ENCODE measurements around the gene IRGQ. TPM values are rescaled to one million over a fixed set of nuclear protein-coding genes. Genes with fewer than 3 reads are reported as not detected.
"Not testable (repeated sequence)": the region's sequence is repeated elsewhere in the genome, so short reads cannot be mapped to it uniquely, and the experiment has no call there.

Gene IRGQ
- polyA plus RNA-seq, 3 donors = 1.8 to 49.6 (median 2.9) TPM

DNA sequence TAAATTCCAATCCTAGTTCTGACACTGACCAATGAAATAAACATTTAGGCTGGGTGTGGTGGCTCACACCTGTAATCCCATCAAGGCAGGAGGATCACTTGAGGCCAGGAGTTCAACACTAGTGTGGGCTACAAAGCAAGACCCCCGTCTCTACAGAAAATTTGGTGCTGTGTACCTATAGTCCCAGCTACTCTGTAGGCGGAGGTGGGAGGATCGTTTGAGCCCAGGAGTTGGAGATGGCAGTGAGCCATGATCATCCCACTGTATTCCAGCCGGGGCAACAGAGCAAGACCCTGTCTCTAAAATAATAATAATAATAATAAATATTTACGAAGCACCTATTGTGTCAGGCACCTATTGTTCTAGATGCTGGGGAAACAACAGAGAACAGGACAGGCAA lies 6.7 kb downstream of the IRGQ start:
- Histone ChIP-seq H3K27ac (ENCODE audit: low read depth in 1 of 2, low read length in 2 of 2) (no peak overlapping the region), H2AFZ (ENCODE audit: insufficient read depth, low read depth, low read length, poor library complexity, severe bottlenecking) (no peak overlapping the region), H3K36me3 (replicated peaks in 1 of 2; ENCODE audit: control insufficient read depth in 1 of 2, insufficient read depth in 2 of 2, low read length in 2 of 2) (peaks cover 20 to 37% of the 10 kb centered on the region in 2 donors), H3K4me2 (replicated peaks; ENCODE audit: extremely low read depth, low read length, poor library complexity, severe bottlenecking) (no peak overlapping the region), H3K9ac (ENCODE audit: insufficient read depth, low read length, poor library complexity, severe bottlenecking) (no peak overlapping the region), H3K79me2 (ENCODE audit: insufficient read depth, low read length) (peaks cover 6% of the 10 kb centered on the region), H3K4me1 (ENCODE audit: control insufficient read depth in 1 of 2, insufficient read depth in 2 of 2, low read length in 2 of 2) (peaks cover 6 to 8% of the 10 kb centered on the region in 2 donors), H3K9me3 (replicated peaks in 1 of 2; ENCODE audit: control insufficient read depth in 1 of 2, insufficient read depth in 1 of 2, low read length in 2 of 2) (no peaks in the 10 kb centered on the region), H3K4me3 (replicated peaks in 1 of 3; ENCODE audit: low read depth in 2 of 3, low read length in 3 of 3) (no peak overlapping the region), H4K20me1 (ENCODE audit: insufficient read depth, low read length) (peaks cover 15% of the 10 kb centered on the region), H3K27me3 (ENCODE audit: control insufficient read depth in 2 of 2, insufficient read depth in 2 of 2, low read length in 2 of 2) (no peaks in the 10 kb centered on the region)
- H3K4me1 Mint-ChIP-seq = peaks cover 12% of the 10 kb centered on the region
- peaks cover 0 to 3% (median 0%) of the 10 kb centered on the region in 3 donors for H3K27me3 Mint-ChIP-seq (ENCODE audit: low read depth in 3 of 3)
- WGBS (ENCODE audit: insufficient coverage) = 100% methylated on average over 1 of the region's 5 CpGs
- TF ChIP-seq, protein P1, sequence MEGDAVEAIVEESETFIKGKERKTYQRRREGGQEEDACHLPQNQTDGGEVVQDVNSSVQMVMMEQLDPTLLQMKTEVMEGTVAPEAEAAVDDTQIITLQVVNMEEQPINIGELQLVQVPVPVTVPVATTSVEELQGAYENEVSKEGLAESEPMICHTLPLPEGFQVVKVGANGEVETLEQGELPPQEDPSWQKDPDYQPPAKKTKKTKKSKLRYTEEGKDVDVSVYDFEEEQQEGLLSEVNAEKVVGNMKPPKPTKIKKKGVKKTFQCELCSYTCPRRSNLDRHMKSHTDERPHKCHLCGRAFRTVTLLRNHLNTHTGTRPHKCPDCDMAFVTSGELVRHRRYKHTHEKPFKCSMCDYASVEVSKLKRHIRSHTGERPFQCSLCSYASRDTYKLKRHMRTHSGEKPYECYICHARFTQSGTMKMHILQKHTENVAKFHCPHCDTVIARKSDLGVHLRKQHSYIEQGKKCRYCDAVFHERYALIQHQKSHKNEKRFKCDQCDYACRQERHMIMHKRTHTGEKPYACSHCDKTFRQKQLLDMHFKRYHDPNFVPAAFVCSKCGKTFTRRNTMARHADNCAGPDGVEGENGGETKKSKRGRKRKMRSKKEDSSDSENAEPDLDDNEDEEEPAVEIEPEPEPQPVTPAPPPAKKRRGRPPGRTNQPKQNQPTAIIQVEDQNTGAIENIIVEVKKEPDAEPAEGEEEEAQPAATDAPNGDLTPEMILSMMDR (IDR thresholded peaks at IDR 0.05) = no peak
- intact Hi-C loops (cut with micrococcal nuclease) = no loop called here
- no peaks in the 10 kb centered on the region for H3K9me3 Mint-ChIP-seq
- no peak for DNase-seq
- H3K4me3 Mint-ChIP-seq = no peak overlapping the region
- H3K27ac Mint-ChIP-seq = peak overlapping the region in 1 of 7 donors; percentile 35
- H3K36me3 Mint-ChIP-seq = peaks cover 47 to 68% of the 10 kb centered on the region in 2 donors

GRCh38 chr19:43587029-43587428 lies 8.9 kb downstream of the IRGQ start:
- H3K4me3 ChIP-seq (replicated peaks in 1 of 3; ENCODE audit: low read depth in 2 of 3, low read length in 3 of 3); H3K4me1 ChIP-seq (ENCODE audit: control insufficient read depth in 1 of 2, insufficient read depth in 2 of 2, low read length in 2 of 2); H3K9ac ChIP-seq (ENCODE audit: insufficient read depth, low read length, poor library complexity, severe bottlenecking); intact Hi-C loops (cut with micrococcal nuclease); H3K27ac Mint-ChIP-seq; H3K4me3 Mint-ChIP-seq; H3K9me3 ChIP-seq (replicated peaks in 1 of 2; ENCODE audit: control insufficient read depth in 1 of 2, insufficient read depth in 1 of 2, low read length in 2 of 2); H3K27ac ChIP-seq (ENCODE audit: low read depth in 1 of 2, low read length in 2 of 2); H3K27me3 Mint-ChIP-seq (ENCODE audit: low read depth in 3 of 3); H2AFZ ChIP-seq (ENCODE audit: insufficient read depth, low read depth, low read length, poor library complexity, severe bottlenecking); H3K79me2 ChIP-seq (ENCODE audit: insufficient read depth, low read length); H3K27me3 ChIP-seq (ENCODE audit: control insufficient read depth in 2 of 2, insufficient read depth in 2 of 2, low read length in 2 of 2); H3K4me2 ChIP-seq (replicated peaks; ENCODE audit: extremely low read depth, low read length, poor library complexity, severe bottlenecking); H3K9me3 Mint-ChIP-seq; H4K20me1 ChIP-seq (ENCODE audit: insufficient read depth, low read length); DNase-seq: not testable (repeated sequence)
- Mint-ChIP-seq H3K4me1 (peaks cover 11% of the 10 kb centered on the region), H3K36me3 (peaks cover 31 to 49% of the 10 kb centered on the region in 2 donors)
- WGBS (ENCODE audit: insufficient coverage) = 100% methylated on average over 2 of the region's 3 CpGs
- H3K36me3 ChIP-seq (replicated peaks in 1 of 2; ENCODE audit: control insufficient read depth in 1 of 2, insufficient read depth in 2 of 2, low read length in 2 of 2) = peaks cover 9 to 16% of the 10 kb centered on the region in 2 donors

Data from CD14-positive monocyte (primary cell).